SK-N-SH (cell line): ENCODE results near the gene DUSP23. TPM values are rescaled to one million over a fixed set of nuclear protein-coding genes. Genes with fewer than 3 reads are reported as not detected.

Experiments
- CTCF ChIA-PET: fragments of 300-600, 350-600 bp; formaldehyde crosslinking; extraction: SDS; loops from one replicate; lab custom pipeline; 2021; lab: Yijun Ruan, JAX
- POLR2A ChIA-PET: fragments of 350-600 bp; sonication (Branson Sonifier 250); formaldehyde crosslinking; extraction: SDS; loops from one replicate; lab custom pipeline; 2020; ENCODE audit warnings: antibody characterized with exemption, inconsistent platforms; lab: Yijun Ruan, JAX
- DNase-seq: peaks from one replicate; pipeline ENCODE4 v3.0.0; 2012
- H2AFZ ChIP-seq: fragments of 200-600 bp; sonication (generic); 2 replicates; pipeline ENCODE4 v1.8.1; 2016; ENCODE audit warnings: antibody characterized with exemption, mild to moderate bottlenecking, low read depth
- H3F3A ChIP-seq: fragments of 200-600 bp; sonication (generic); replicated peaks from 2 replicates; pipeline ENCODE3; 2016; ENCODE audit warnings: antibody characterized with exemption, mild to moderate bottlenecking; ENCODE audit not compliant: insufficient read depth
- H3K27ac ChIP-seq, 2 experiments: fragments of 200-500 bp in 1 of 2; fragments of 200-600 bp in 1 of 2; sonication (Bioruptor generic) in 1 of 2; sonication (generic), shearing (Covaris generic) in 1 of 2; 2 replicates each; pipeline versions ENCODE4 v1.5.1 to v1.6.1; 2014 to 2016; ENCODE audit warnings: low read depth in 2 of 2, inconsistent platforms in 1 of 2, low read length in 1 of 2, mild to moderate bottlenecking in 1 of 2, mixed read lengths in 1 of 2
- H3K27me3 ChIP-seq: fragments of 200-600 bp; sonication (generic), shearing (Covaris generic); 2 replicates; pipeline ENCODE4 v1.6.1; 2016; ENCODE audit warnings: mixed run types; ENCODE audit not compliant: insufficient read depth
- H3K36me3 ChIP-seq, 2 experiments: fragments of 200-500 bp in 1 of 2; fragments of 200-600 bp in 1 of 2; sonication (Bioruptor generic) in 1 of 2; sonication (generic) in 1 of 2; replicated peaks in 1 of 2; 2 replicates each; pipeline versions ENCODE3 to v1.5.1; 2014 to 2016; ENCODE audit warnings: low read length in 1 of 2, mild to moderate bottlenecking in 1 of 2; ENCODE audit not compliant: insufficient read depth in 2 of 2, control insufficient read depth in 1 of 2
- H3K4me1 ChIP-seq, 2 experiments: fragments of 200-500 bp in 1 of 2; fragments of 200-600 bp in 1 of 2; sonication (Bioruptor generic) in 1 of 2; sonication (generic), shearing (Covaris generic) in 1 of 2; 2 replicates each; pipeline versions ENCODE4 v1.5.1 to v1.6.1; 2014 to 2016; ENCODE audit warnings: low read depth in 1 of 2, low read length in 1 of 2, mixed run types in 1 of 2; ENCODE audit not compliant: insufficient read depth in 2 of 2, control insufficient read depth in 1 of 2
- H3K4me2 ChIP-seq: fragments of 200-600 bp; sonication (generic), shearing (Covaris generic); 2 replicates; pipeline ENCODE4 v1.6.1; 2017; ENCODE audit warnings: mixed run types
- H3K4me3 ChIP-seq, 2 experiments: fragments of 200-500 bp in 1 of 2; fragments of 200-600 bp in 1 of 2; sonication (Bioruptor generic) in 1 of 2; sonication (generic), shearing (Covaris generic) in 1 of 2; 2 replicates each; pipeline versions ENCODE4 v1.5.1 to v1.8.1; 2014 to 2016; ENCODE audit warnings: low read depth in 2 of 2, inconsistent platforms in 1 of 2, low read length in 1 of 2, mild to moderate bottlenecking in 1 of 2, mixed read lengths in 1 of 2, moderate library complexity in 1 of 2
- H3K79me2 ChIP-seq: fragments of 200-600 bp; sonication (generic); 2 replicates; pipeline ENCODE4 v1.8.1; 2017; ENCODE audit warnings: mild to moderate bottlenecking; ENCODE audit not compliant: insufficient read depth
- H3K9ac ChIP-seq: fragments of 200-600 bp; sonication (generic); 2 replicates; pipeline ENCODE4 v1.6.1; 2017; ENCODE audit warnings: mixed run types
- H3K9me2 ChIP-seq: fragments of 200-600 bp; sonication (generic); 2 replicates; pipeline ENCODE4 v1.6.1; 2017; ENCODE audit warnings: mixed run types
- H3K9me3 ChIP-seq: fragments of 200-600 bp; sonication (generic); 2 replicates; pipeline ENCODE4 v1.6.1; 2017; ENCODE audit warnings: mixed run types, mild to moderate bottlenecking, moderate library complexity
- H4K20me1 ChIP-seq: fragments of 200-600 bp; sonication (generic); 2 replicates; pipeline ENCODE4 v1.6.1; 2017; ENCODE audit warnings: mild to moderate bottlenecking, mixed run types; ENCODE audit not compliant: insufficient read depth
- EZH2phosphoT487 ChIP-seq: fragments of 200-600 bp; sonication (generic); IDR thresholded peaks from 2 replicates; pipeline ENCODE4 v1.6.1; 2017; ENCODE audit warnings: low read depth, mixed run types, mild to moderate bottlenecking, antibody characterized with exemption, moderate library complexity, borderline replicate concordance
- FOSL2 ChIP-seq: IDR thresholded peaks from 2 replicates; pipeline ENCODE4 v1.4.0; 2012; ENCODE audit warnings: low read depth, mild to moderate bottlenecking, moderate library complexity, borderline replicate concordance
- GATA2 ChIP-seq: sonication (generic); formaldehyde crosslinking; IDR thresholded peaks from 2 replicates; pipeline ENCODE4 v1.5.0; 2020; ENCODE audit warnings: mild to moderate bottlenecking, missing genetic modification reagents
- MEF2A ChIP-seq: IDR thresholded peaks from 2 replicates; pipeline ENCODE4 v1.4.0; 2012; ENCODE audit warnings: low read depth, borderline replicate concordance
- MXI1 ChIP-seq: IDR thresholded peaks from 2 replicates; pipeline ENCODE4 v1.6.1; 2012; ENCODE audit warnings: mild to moderate bottlenecking, low read depth, low read length, improper control_type of control experiment
- NRF1 ChIP-seq: IDR thresholded peaks from 2 replicates; pipeline ENCODE4 v1.6.1; 2012; ENCODE audit warnings: low read depth, mild to moderate bottlenecking, low read length
- POLR2AphosphoS5 ChIP-seq: IDR thresholded peaks from 2 replicates; pipeline ENCODE4 v1.6.1; 2012; ENCODE audit warnings: low read depth, low read length
- RAD21 ChIP-seq: IDR thresholded peaks from 2 replicates; pipeline ENCODE4 v1.6.1; 2012; ENCODE audit warnings: mild to moderate bottlenecking, low read length
- RFX5 ChIP-seq: IDR thresholded peaks from 2 replicates; pipeline ENCODE4 v1.6.1; 2012; ENCODE audit warnings: mild to moderate bottlenecking, improper control_type of control experiment, low read length
- SIN3A ChIP-seq: IDR thresholded peaks from 2 replicates; pipeline ENCODE4 v1.6.1; 2012; ENCODE audit warnings: low read depth, mild to moderate bottlenecking, low read length, moderate library complexity, borderline replicate concordance
- TAF1 ChIP-seq: IDR thresholded peaks from 2 replicates; pipeline ENCODE4 v1.6.1; 2012; ENCODE audit warnings: low read depth, mild to moderate bottlenecking, low read length, moderate library complexity, borderline replicate concordance
- TEAD4 ChIP-seq: IDR thresholded peaks from 2 replicates; pipeline ENCODE4 v1.4.0; 2012; ENCODE audit warnings: mild to moderate bottlenecking, borderline replicate concordance; ENCODE audit not compliant: insufficient read depth
- YY1 ChIP-seq: IDR thresholded peaks from 2 replicates; pipeline ENCODE4 v1.4.0; 2012; ENCODE audit warnings: low read depth, mild to moderate bottlenecking
- WGBS: methylation state at CpG from one replicate; pipeline ENCODE4 v1.1.6; 2017; ENCODE audit warnings: low lambda C conversion rate; 5-methylcytosine and 5-hydroxymethylcytosine counted together
- polyA plus RNA-seq, 3 experiments: library from polyadenylated mRNA; depleted of rRNA; stranded (reverse); fragments of >200 nt; gene quantifications; 2 replicates each; pipeline ENCODE4 v1.2.3, GENCODE V29; 2012
- TF ChIP-seq, protein P1 (sequence below): IDR thresholded peaks from 2 replicates; pipeline ENCODE4 v1.4.0; 2012; ENCODE audit warnings: low read depth, borderline replicate concordance
- TF ChIP-seq, protein P2 (sequence below): fragments of 150-350 bp; IDR thresholded peaks from 2 replicates; pipeline ENCODE4 v1.6.1; 2017; ENCODE audit warnings: antibody characterized with exemption, low read length, low read depth, borderline replicate concordance
- TF ChIP-seq, protein P3 (sequence below): fragments of 200-600 bp; sonication (generic); IDR thresholded peaks from 2 replicates; pipeline ENCODE4 v1.6.1; 2017; ENCODE audit warnings: antibody characterized with exemption, mild to moderate bottlenecking, moderate library complexity

The DUSP23 gene
- polyA plus RNA-seq, 1 of the 3 experiments (the other 2 are of a cell fraction), result 41.2 TPM

DNA sequence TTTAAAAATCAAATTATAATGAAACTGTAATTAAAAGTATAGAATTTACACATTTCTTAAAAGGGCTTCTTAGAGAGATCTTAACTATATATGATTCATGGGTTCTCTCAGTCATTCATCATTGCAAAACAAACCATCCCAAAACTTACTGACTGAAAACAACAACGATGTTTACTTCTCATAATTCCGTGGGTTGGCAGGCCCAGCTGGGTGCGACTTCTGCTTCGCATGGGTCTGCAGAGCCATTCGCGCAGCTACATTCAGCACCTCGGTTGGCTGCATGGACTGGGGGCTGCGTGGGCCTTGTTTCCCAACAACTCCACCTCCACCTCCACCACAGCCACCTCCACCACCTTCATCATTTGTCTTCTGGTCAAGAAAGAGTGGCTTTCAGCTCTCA is 50.0 kb downstream of the DUSP23 start:
- Histone ChIP-seq H3K9me3 (no peaks in the 10 kb centered on the region), H3K9me2 (no peaks in the 10 kb centered on the region), H3K4me2 (no peak overlapping the region), H3K27ac (no peak overlapping the region), H3K9ac (no peak overlapping the region), H3K79me2 (no peaks in the 10 kb centered on the region), H2AFZ (no peak overlapping the region), H3K4me3 (no peak overlapping the region), H3K27me3 (no peaks in the 10 kb centered on the region), H3F3A (no peaks in the 10 kb centered on the region), H3K36me3 (no peaks in the 10 kb centered on the region), H3K4me1 (peaks cover 8 to 13% of the 10 kb centered on the region in 2 experiments; a peak in 2 of 4 replicates), H4K20me1 (no peaks in the 10 kb centered on the region)
- WGBS, result 93% methylated on average over 8 of the region's 8 CpGs
- DNase-seq, result no peak
- POLR2A ChIA-PET, result no interaction called here
- CTCF ChIA-PET, result interaction anchor here (0.7 to 8.8 kb wide), 5 partner anchors 9 to 40 kb away, joined by 3 to 41 read pairs (median 7); no protein-coding TSS in a partner anchor
- TF ChIP-seq, protein P1, sequence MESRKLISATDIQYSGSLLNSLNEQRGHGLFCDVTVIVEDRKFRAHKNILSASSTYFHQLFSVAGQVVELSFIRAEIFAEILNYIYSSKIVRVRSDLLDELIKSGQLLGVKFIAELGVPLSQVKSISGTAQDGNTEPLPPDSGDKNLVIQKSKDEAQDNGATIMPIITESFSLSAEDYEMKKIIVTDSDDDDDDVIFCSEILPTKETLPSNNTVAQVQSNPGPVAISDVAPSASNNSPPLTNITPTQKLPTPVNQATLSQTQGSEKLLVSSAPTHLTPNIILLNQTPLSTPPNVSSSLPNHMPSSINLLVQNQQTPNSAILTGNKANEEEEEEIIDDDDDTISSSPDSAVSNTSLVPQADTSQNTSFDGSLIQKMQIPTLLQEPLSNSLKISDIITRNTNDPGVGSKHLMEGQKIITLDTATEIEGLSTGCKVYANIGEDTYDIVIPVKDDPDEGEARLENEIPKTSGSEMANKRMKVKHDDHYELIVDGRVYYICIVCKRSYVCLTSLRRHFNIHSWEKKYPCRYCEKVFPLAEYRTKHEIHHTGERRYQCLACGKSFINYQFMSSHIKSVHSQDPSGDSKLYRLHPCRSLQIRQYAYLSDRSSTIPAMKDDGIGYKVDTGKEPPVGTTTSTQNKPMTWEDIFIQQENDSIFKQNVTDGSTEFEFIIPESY, result no peak
- TF ChIP-seq NRF1, result no peak
- no peak for TF ChIP-seq TEAD4
- TF ChIP-seq YY1, result no peak
- TF ChIP-seq FOSL2, result no peak
- TF ChIP-seq RFX5, result no peak
- TF ChIP-seq, protein P2, sequence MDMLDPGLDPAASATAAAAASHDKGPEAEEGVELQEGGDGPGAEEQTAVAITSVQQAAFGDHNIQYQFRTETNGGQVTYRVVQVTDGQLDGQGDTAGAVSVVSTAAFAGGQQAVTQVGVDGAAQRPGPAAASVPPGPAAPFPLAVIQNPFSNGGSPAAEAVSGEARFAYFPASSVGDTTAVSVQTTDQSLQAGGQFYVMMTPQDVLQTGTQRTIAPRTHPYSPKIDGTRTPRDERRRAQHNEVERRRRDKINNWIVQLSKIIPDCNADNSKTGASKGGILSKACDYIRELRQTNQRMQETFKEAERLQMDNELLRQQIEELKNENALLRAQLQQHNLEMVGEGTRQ, result no peak
- TF ChIP-seq MXI1, result no peak
- TF ChIP-seq, protein P3, sequence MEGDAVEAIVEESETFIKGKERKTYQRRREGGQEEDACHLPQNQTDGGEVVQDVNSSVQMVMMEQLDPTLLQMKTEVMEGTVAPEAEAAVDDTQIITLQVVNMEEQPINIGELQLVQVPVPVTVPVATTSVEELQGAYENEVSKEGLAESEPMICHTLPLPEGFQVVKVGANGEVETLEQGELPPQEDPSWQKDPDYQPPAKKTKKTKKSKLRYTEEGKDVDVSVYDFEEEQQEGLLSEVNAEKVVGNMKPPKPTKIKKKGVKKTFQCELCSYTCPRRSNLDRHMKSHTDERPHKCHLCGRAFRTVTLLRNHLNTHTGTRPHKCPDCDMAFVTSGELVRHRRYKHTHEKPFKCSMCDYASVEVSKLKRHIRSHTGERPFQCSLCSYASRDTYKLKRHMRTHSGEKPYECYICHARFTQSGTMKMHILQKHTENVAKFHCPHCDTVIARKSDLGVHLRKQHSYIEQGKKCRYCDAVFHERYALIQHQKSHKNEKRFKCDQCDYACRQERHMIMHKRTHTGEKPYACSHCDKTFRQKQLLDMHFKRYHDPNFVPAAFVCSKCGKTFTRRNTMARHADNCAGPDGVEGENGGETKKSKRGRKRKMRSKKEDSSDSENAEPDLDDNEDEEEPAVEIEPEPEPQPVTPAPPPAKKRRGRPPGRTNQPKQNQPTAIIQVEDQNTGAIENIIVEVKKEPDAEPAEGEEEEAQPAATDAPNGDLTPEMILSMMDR, result no peak

DNA sequence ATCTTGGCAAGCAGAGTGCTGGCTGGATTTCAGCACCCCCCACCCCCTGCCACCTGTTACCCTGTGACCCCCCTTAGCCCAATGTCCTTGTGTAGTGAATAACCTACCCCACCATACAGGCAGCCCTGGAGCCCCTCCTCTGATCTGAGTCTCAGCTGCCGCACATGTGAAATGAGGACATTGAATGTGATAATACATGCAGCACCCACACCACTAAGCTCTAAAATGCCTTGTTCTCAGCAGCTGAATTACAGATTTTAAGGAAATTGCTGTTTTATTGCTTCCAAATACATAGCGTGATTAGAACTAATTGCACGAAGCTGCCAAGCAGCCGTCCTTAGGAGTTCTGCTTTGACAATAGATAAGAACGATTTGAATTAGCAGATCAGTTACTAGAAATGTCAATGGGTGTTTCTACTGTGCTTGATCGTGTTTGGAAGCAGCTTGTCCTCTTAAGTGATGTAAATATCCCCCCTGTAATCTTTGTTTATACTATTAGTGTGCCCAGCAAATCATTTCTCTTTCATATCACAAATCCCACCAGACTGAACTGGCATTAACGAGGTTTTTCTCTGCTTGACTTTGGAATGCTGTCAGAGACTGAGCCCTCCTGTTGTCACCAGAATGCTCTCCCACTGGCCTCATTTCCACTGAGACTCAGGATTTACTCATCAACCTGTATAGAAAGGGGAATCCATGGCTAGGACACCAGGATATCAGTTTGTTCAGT is 50.8 kb downstream of the DUSP23 start:
- CTCF ChIA-PET, result interaction anchor here (0.9 to 8.8 kb wide), 7 partner anchors 10 to 59 kb away, joined by 3 to 41 read pairs (median 7); no protein-coding TSS in a partner anchor
- Histone ChIP-seq H3K27ac (no peak overlapping the region), H3K79me2 (no peaks in the 10 kb centered on the region), H4K20me1 (no peaks in the 10 kb centered on the region), H3K4me1 (peaks cover 4 to 13% of the 10 kb centered on the region in 2 experiments; a peak in 2 of 4 replicates), H3K27me3 (no peaks in the 10 kb centered on the region), H3K4me3 (no peak overlapping the region), H3K4me2 (no peak overlapping the region), H3K9me3 (no peaks in the 10 kb centered on the region), H3F3A (no peaks in the 10 kb centered on the region), H2AFZ (no peak overlapping the region), H3K9ac (no peak overlapping the region), H3K9me2 (no peaks in the 10 kb centered on the region), H3K36me3 (no peaks in the 10 kb centered on the region)
- no peak for DNase-seq
- WGBS, result 65% methylated on average over 7 of the region's 7 CpGs
- POLR2A ChIA-PET, result no interaction called here
- no peak for TF ChIP-seq SIN3A
- TF ChIP-seq, protein P3, result no peak
- TF ChIP-seq RFX5, result no peak
- TF ChIP-seq POLR2AphosphoS5, result no peak
- TF ChIP-seq GATA2 (CRISPR knock-in tag), result no peak
- no peak for TF ChIP-seq EZH2phosphoT487
- no peak for TF ChIP-seq MEF2A
- TF ChIP-seq RAD21, result no peak
- TF ChIP-seq, protein P1, result no peak
- TF ChIP-seq MXI1, result no peak
- TF ChIP-seq TAF1, result no peak
